CD4-positive, CD25-positive, alpha-beta regulatory T cell (primary cell): ENCODE data around the gene NEAT1. TPM values are rescaled to one million over a fixed set of nuclear protein-coding genes. Genes with fewer than 3 reads are reported as not detected.

Experiments
- ATAC-seq, 2 donors: fragments of 150-1000 bp; cut with Tn5 transposase; one replicate each; pipeline ENCODE4 v1.10.0; 2021; ENCODE audit warnings: low read depth in 2 of 2, moderate number of reproducible peaks in 2 of 2, moderate library complexity in 1 of 2
- DNase-seq, 3 donors: peaks; one replicate each; pipeline versions ENCODE4 v3.0.0 to v3.0.0-alpha.2; 2012 to 2022; ENCODE audit warnings: mixed read lengths in 1 of 3
- H3K27ac ChIP-seq: one replicate; pipeline ENCODE4 v1.7.0; 2013; ENCODE audit warnings: mild to moderate bottlenecking, low read length; ENCODE audit not compliant: insufficient read depth, poor library complexity, severe bottlenecking
- H3K27me3 ChIP-seq: one replicate; pipeline ENCODE4 v1.7.0; 2013; ENCODE audit warnings: low read length; ENCODE audit not compliant: control insufficient read depth, insufficient read depth
- H3K36me3 ChIP-seq: one replicate; pipeline ENCODE4 v1.7.0; 2013; ENCODE audit warnings: mild to moderate bottlenecking, low read length, moderate library complexity; ENCODE audit not compliant: control insufficient read depth, insufficient read depth
- H3K4me1 ChIP-seq: 2 replicates; pipeline ENCODE4 v1.7.0; 2013; ENCODE audit warnings: mild to moderate bottlenecking, low read length; ENCODE audit not compliant: insufficient read depth, control insufficient read depth, poor library complexity, severe bottlenecking
- H3K4me3 ChIP-seq: one replicate; pipeline ENCODE4 v1.7.0; 2013; ENCODE audit warnings: low read depth, mild to moderate bottlenecking, low read length, moderate library complexity
- H3K9me3 ChIP-seq, 2 experiments: 1 replicate in 1 of 2; 2 replicates in 1 of 2; pipeline ENCODE4 v1.7.0; 2013; ENCODE audit warnings: low read length in 2 of 2, mild to moderate bottlenecking in 1 of 2, moderate library complexity in 1 of 2; ENCODE audit not compliant: control insufficient read depth in 2 of 2
- H3K27ac Mint-ChIP-seq, 3 donors: one replicate each; pipeline ENCODE4 v1.8.0; 2020 to 2022; ENCODE audit warnings: mild to moderate bottlenecking in 3 of 3, mixed read lengths in 3 of 3, moderate library complexity in 2 of 3
- H3K27me3 Mint-ChIP-seq: one replicate; pipeline ENCODE4 v1.8.0; 2022; ENCODE audit warnings: mild to moderate bottlenecking, mixed read lengths
- H3K36me3 Mint-ChIP-seq: one replicate; pipeline ENCODE4 v1.8.0; 2020; ENCODE audit warnings: mixed read lengths
- H3K4me1 Mint-ChIP-seq, 4 donors: one replicate each; pipeline ENCODE4 v1.8.0; 2020 to 2022; ENCODE audit warnings: mixed read lengths in 4 of 4, mild to moderate bottlenecking in 1 of 4
- H3K4me3 Mint-ChIP-seq, 4 donors: one replicate each; pipeline ENCODE4 v1.8.0; 2020 to 2022; ENCODE audit warnings: mild to moderate bottlenecking in 4 of 4, mixed read lengths in 4 of 4, moderate library complexity in 3 of 4
- H3K9me3 Mint-ChIP-seq, 7 donors: one replicate each; pipeline ENCODE4 v1.8.0; 2020 to 2022; ENCODE audit warnings: mixed read lengths in 7 of 7, mild to moderate bottlenecking in 3 of 7, moderate library complexity in 2 of 7
- polyA plus RNA-seq, 4 donors: library from polyadenylated mRNA; unstranded; fragments of 300-500 nt; fragmentation: Illumina TruSeq; gene quantifications; one replicate each; pipeline ENCODE4 v1.2.3, GENCODE V29; 2021
- total RNA-seq: library from RNA; stranded (reverse); gene quantifications from one replicate; pipeline ENCODE4 v1.2.3, GENCODE V29; 2022

NEAT1 gene
- total and polyA plus RNA-seq, 5 donors from 2014 or later = 1.4 to 890 (median 2.1) TPM

DNA sequence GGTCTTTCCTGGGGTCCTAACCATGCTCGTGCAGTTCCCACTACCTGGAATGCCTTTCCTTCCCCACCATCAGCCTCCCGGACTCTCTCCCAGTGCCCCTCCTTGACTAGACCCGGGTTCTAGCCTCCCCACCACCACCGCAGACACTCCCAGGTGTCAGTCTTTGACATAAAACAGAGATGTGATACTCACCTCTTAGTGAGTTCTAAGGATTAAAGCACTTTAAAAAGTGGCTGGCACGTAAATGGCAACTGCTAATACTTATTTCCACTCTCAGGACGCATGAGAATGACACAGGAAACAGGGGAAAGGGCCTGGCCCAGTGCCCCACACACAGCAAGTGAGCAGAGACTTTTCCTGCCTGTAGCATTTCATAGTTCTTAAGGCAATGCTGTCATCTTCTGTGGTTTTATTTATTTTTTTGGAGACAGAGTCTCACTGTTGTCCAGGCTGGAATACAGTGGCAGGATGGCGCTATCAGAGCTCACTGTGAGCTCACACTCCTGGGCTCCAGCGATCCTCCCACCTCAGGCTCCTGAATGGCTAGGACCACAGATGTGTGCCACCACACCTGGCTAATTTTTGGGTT, 38.2 kb upstream of the NEAT1 start:
- Mint-ChIP-seq H3K27me3 (no peaks in the 10 kb centered on the region), H3K36me3 (peaks cover 3% of the 10 kb centered on the region), H3K27ac (peak overlapping the region; percentile 98 to 100 (median 99)), H3K4me1 (peaks cover 0 to 83% (median 31%) of the 10 kb centered on the region in 4 donors), H3K4me3 (peak overlapping the region; percentile 66 to 91 (median 85)), H3K9me3 (no peaks in the 10 kb centered on the region)
- ATAC-seq (no peak), DNase-seq (peak in 1 of 3 donors; percentile 63)
- Histone ChIP-seq H3K27ac (peak overlapping the region; percentile 97), H3K27me3 (no peaks in the 10 kb centered on the region), H3K4me3 (no peak overlapping the region), H3K4me1 (peaks cover 86% of the 10 kb centered on the region), H3K9me3 (no peaks in the 10 kb centered on the region), H3K36me3 (peaks cover 5% of the 10 kb centered on the region)

DNA sequence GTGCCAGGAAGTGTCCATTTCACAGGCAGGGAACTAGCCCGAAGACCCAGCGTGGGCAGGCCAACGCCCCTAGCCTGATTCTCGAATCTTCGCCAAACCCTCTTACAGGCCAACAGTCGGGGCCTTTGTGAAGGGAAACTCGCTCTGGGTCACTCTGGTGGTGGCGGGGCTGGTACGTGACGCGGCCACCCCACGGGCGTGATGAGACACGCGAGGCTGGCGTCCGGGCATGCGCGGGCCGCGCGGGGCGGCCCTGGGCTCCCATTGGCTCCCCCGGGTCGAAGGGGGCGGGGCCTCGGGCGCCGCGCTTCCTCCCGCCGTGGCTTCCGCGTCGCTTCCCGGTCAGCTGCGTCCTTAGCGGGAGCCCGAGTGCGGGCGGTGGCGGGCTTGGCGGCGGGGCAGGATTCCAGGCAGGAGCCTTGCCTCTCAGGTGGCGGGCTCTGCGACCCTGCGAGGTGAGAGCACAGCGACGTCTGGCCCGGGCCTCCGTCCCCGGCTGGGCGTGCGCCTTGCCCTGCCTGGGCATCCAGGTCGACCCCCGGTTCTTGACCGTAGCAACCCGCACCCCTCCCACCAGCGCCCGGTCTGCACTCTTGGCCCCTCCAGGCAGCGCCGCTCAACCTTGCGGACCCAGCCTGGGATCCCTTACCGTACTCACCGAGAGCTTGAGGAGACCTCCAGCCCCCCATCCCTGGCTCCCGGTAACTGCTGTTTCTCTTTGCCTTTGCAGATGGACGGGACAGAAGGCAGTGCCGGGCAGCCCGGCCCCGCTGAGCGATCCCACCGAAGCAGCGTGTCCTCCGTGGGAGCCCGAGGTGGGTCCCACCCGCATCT, 36.1 kb upstream of the NEAT1 start, which contains the start of gene FRMD8:
TSS of gene FRMD8 (plus strand) at position 331 of the 834 bp plus-strand sequence. CDS start at position 731, 400 bp downstream.
- DNase-seq (peak; percentile 86 to 90 (median 89)), ATAC-seq (peak; percentile 53 to 63)
- no peaks in the 10 kb centered on the region for H3K9me3 ChIP-seq
- H3K27ac ChIP-seq = peak within 1 kb of the TSS; percentile 97
- no peaks in the 10 kb centered on the region for H3K9me3 Mint-ChIP-seq
- peak within 1 kb of the TSS; percentile 88 to 96 (median 92) for H3K4me3 Mint-ChIP-seq
- H3K4me1 ChIP-seq = peaks cover 91% of the 10 kb centered on the region
- no peaks in the 10 kb centered on the region for H3K27me3 Mint-ChIP-seq
- no peaks in the 10 kb centered on the region for H3K27me3 ChIP-seq
- H3K4me3 ChIP-seq = peak within 1 kb of the TSS; percentile 82
- peak within 1 kb of the TSS; percentile 94 to 100 (median 98) for H3K27ac Mint-ChIP-seq
- peaks cover 0 to 87% (median 40%) of the 10 kb centered on the region in 4 donors for H3K4me1 Mint-ChIP-seq
- peaks cover 13% of the 10 kb centered on the region for H3K36me3 ChIP-seq
- peaks cover 3% of the 10 kb centered on the region for H3K36me3 Mint-ChIP-seq

DNA sequence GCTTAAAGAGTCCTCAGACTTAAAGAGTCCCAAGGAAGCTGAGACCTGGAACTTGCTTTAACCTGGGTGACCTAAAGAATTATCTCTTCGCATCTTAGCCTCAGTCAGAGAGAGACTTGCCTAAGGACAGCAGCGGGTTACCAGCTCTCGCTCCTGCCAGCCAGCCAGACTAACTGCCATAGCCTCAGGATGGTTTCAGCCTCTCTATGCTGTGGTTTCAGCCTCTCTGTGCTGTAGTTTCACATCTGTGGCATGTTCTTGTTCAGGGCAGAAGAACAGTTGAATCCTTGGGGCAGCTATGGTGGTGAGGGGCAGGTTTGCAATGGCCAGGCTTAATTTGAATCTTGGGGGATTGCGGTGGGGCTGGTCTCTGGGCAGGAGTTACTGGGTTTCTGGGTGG, 33.9 kb upstream of the NEAT1 start:
- Histone ChIP-seq H3K4me3 (peak overlapping the region; percentile 61), H3K27me3 (no peaks in the 10 kb centered on the region), H3K4me1 (peaks cover 70% of the 10 kb centered on the region), H3K9me3 (no peaks in the 10 kb centered on the region), H3K36me3 (peaks cover 23% of the 10 kb centered on the region), H3K27ac (no peak overlapping the region)
- Mint-ChIP-seq H3K27me3 (no peaks in the 10 kb centered on the region), H3K4me1 (peaks cover 0 to 78% (median 32%) of the 10 kb centered on the region in 4 donors), H3K27ac (peak overlapping the region in 2 of 3 donors; percentile 77 to 91), H3K4me3 (peak overlapping the region; percentile 59 to 94 (median 88)), H3K9me3 (no peaks in the 10 kb centered on the region), H3K36me3 (peaks cover 9% of the 10 kb centered on the region)
- DNase-seq (no peak), ATAC-seq (no peak)

DNA sequence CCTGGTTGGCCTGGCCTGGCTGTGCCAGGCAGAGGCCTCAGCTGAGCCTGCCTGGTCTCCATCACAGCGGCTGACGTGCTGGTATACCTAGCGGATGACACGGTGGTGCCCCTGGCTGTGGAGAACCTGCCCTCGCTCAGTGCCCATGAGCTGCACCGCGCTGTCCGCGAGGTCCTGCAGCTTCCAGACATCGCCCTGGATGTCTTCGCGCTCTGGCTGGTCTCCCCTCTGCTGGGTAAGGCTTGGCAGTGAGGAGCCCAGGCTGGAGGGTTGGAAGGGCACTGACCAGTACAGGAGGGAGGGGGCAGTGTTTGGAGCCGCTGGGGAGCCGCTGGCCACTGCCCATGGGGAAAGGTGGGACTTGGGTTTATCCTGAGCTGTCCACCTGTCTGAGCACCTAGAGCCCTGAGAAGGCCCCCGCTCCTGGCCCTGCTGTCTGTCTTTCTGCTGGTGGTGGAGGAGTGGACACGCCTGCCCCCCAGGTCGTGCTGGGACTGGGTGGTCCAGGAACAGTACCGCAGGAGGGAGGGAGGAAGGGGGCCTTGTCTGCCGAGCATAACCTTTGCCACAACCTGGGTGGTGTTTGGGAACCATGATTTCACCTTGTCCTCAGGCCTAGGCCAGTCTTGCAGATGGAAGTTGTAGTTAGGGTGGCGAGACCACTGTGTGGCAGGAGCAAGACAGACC, 33.2 kb upstream of the NEAT1 start:
- no peak overlapping the region for H3K27ac ChIP-seq
- no peaks in the 10 kb centered on the region for H3K9me3 Mint-ChIP-seq
- peaks cover 63% of the 10 kb centered on the region for H3K4me1 ChIP-seq
- DNase-seq = no peak
- no peak overlapping the region for H3K4me3 ChIP-seq
- H3K4me1 Mint-ChIP-seq = peaks cover 0 to 71% (median 27%) of the 10 kb centered on the region in 4 donors
- no peak for ATAC-seq
- peak overlapping the region; percentile 27 to 94 (median 88) for H3K4me3 Mint-ChIP-seq
- H3K27ac Mint-ChIP-seq = peak overlapping the region in 2 of 3 donors; percentile 65 to 91
- no peaks in the 10 kb centered on the region for H3K27me3 Mint-ChIP-seq
- peaks cover 24% of the 10 kb centered on the region for H3K36me3 ChIP-seq
- no peaks in the 10 kb centered on the region for H3K27me3 ChIP-seq
- H3K9me3 ChIP-seq = no peaks in the 10 kb centered on the region
- peaks cover 9% of the 10 kb centered on the region for H3K36me3 Mint-ChIP-seq

DNA sequence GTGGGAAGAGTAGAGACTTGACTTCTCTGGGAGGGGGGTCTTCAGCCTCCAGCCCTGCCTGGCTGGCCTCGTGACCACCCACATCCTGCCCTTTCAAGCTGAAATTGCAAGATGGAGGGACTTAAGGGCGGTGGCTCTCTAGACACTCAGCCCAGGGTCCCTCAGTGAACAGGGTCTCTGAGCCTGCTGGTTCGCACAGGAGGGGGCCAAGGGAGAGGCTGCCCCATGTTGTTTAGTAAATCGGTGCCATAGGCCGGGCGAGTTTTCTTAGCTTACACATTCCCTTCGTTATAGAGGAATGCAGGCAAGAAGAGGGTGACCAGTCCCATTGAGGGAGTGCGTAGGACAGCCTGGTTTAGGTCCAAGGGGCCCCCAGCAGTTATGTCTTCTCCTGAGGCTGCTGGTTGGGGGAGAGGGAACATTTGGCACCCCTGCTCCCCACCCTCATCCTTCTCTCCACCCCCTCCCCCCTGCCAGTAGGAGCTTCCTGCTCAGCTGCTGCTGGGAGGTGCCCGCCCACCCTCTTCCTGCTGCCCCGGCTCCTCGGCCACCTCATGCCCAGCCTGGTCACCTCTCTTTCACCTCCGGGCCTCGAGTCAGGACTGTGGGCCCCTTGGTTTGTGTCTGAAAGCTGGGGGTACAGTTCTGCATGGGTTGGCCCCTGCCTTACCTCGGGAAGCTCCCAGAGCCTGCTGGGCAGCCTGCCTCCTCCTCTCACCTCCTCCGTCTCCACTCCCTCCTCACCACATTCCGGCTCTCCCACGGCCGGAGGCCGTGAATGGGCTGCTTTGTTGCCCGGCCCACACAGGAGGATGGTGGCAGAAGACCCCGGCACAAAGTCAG, 32.3 kb upstream of the NEAT1 start:
- peaks cover 54% of the 10 kb centered on the region for H3K4me1 ChIP-seq
- Mint-ChIP-seq H3K27ac (peak overlapping the region in 2 of 3 donors; percentile 35 to 65), H3K4me3 (peak overlapping the region in 3 of 4 donors; percentile 41 to 66 (median 55))

DNA sequence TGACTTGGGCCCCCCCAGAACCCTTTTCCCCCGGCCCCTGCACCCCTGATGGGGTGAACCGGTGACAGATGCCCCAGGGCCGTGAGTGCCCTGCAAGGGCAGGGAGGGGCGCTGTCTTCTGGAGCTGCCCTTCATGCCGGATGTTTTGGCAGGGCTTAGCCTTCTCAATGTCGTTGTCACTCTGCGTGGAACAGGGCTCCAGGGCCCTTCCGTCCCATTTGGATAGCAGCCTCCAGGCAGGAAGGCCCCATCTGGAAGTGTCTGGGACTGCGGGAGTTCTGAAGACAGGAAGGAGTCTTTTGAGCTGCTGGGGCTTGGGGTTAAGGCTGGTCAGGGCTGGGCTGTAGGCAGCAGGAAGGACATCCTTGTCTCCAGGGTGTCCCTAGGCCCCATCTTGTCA, 31.6 kb upstream of the NEAT1 start:
- peak overlapping the region in 2 of 4 donors; percentile 55 to 58 for H3K4me3 Mint-ChIP-seq
- ATAC-seq = no peak

More for the DNA sequence above, 32.3 kb upstream of the NEAT1 start:
- H3K27ac ChIP-seq = no peak overlapping the region
- DNase-seq = no peak
- no peaks in the 10 kb centered on the region for H3K27me3 ChIP-seq
- H3K4me3 ChIP-seq = no peak overlapping the region
- Mint-ChIP-seq H3K4me1 (peaks cover 0 to 62% (median 21%) of the 10 kb centered on the region in 4 donors), H3K27me3 (no peaks in the 10 kb centered on the region), H3K9me3 (no peaks in the 10 kb centered on the region), H3K36me3 (peaks cover 9% of the 10 kb centered on the region)
- peaks cover 29% of the 10 kb centered on the region for H3K36me3 ChIP-seq
- no peak for ATAC-seq
- no peaks in the 10 kb centered on the region for H3K9me3 ChIP-seq

More for the DNA sequence above, 31.6 kb upstream of the NEAT1 start:
- Histone ChIP-seq H3K36me3 (peaks cover 35% of the 10 kb centered on the region), H3K27me3 (no peaks in the 10 kb centered on the region), H3K27ac (no peak overlapping the region), H3K4me3 (no peak overlapping the region), H3K9me3 (no peaks in the 10 kb centered on the region), H3K4me1 (peaks cover 47% of the 10 kb centered on the region)
- Mint-ChIP-seq H3K4me1 (peaks cover 0 to 56% (median 21%) of the 10 kb centered on the region in 4 donors), H3K36me3 (peaks cover 9% of the 10 kb centered on the region), H3K27ac (peak overlapping the region in 1 of 3 donors; percentile 35), H3K9me3 (no peaks in the 10 kb centered on the region), H3K27me3 (no peaks in the 10 kb centered on the region)
- no peak for DNase-seq
